HepG2 (cell line): ENCODE data around the gene ELL. TPM values are rescaled to one million over a fixed set of nuclear protein-coding genes. Genes with fewer than 3 reads are reported as not detected.

ENCODE experiments used
- GATA4 ChIP-seq: sonication (generic); IDR thresholded peaks from 2 replicates; pipeline ENCODE4 v1.6.1; 2016; ENCODE audit warnings: antibody characterized with exemption, low read depth, borderline replicate concordance
- KDM2A ChIP-seq: sonication (generic); formaldehyde crosslinking; IDR thresholded peaks from 2 replicates; pipeline ENCODE4 v1.4.0; 2020; ENCODE audit warnings: low read depth, missing genetic modification reagents, borderline replicate concordance
- PCBP1 ChIP-seq: fragments of 200-400 bp; formaldehyde crosslinking; IDR thresholded peaks from 2 replicates; pipeline ENCODE4 v1.6.1; 2017; ENCODE audit warnings: mild to moderate bottlenecking, low read depth, low read length, borderline replicate concordance
- PTBP1 ChIP-seq: fragments of 200-400 bp; formaldehyde crosslinking; IDR thresholded peaks from 2 replicates; pipeline ENCODE4 v1.6.1; 2018; ENCODE audit warnings: low read length, low read depth; ENCODE audit not compliant: poor library complexity, severe bottlenecking
- RBFOX2 ChIP-seq: fragments of 200-400 bp; formaldehyde crosslinking; IDR thresholded peaks from 2 replicates; pipeline ENCODE4 v1.6.1; 2017; ENCODE audit warnings: low read depth, mild to moderate bottlenecking, low read length
- REPIN1 ChIP-seq: sonication (generic); formaldehyde crosslinking; IDR thresholded peaks from 2 replicates; pipeline ENCODE4 v1.8.0; 2022; ENCODE audit warnings: missing genetic modification reagents, low read depth, mild to moderate bottlenecking, borderline replicate concordance
- TRIM24 ChIP-seq: sonication (generic); formaldehyde crosslinking; IDR thresholded peaks from 2 replicates; pipeline ENCODE4 v1.8.0; 2022; ENCODE audit warnings: mild to moderate bottlenecking, missing genetic modification reagents
- YEATS2 ChIP-seq: sonication (generic); formaldehyde crosslinking; IDR thresholded peaks from 2 replicates; pipeline ENCODE4 v1.4.0; 2020; ENCODE audit warnings: missing genetic modification reagents, borderline replicate concordance
- ZNF503 ChIP-seq: sonication (generic); formaldehyde crosslinking; IDR thresholded peaks from 2 replicates; pipeline ENCODE4 v1.4.0; 2020; ENCODE audit warnings: missing genetic modification reagents
- ZNF556 ChIP-seq: sonication (generic); formaldehyde crosslinking; IDR thresholded peaks from 2 replicates; pipeline ENCODE4 v1.4.0; 2020; ENCODE audit warnings: mild to moderate bottlenecking, missing genetic modification reagents, borderline replicate concordance
- ZNF614 ChIP-seq: IDR thresholded peaks from 2 replicates; pipeline ENCODE4 v1.6.1; 2018; ENCODE audit warnings: missing biosample characterization, missing genetic modification reagents, inconsistent platforms, borderline replicate concordance
- ZNF780A ChIP-seq: sonication (generic); formaldehyde crosslinking; IDR thresholded peaks from 2 replicates; pipeline ENCODE4 v1.8.0; 2022; ENCODE audit warnings: mild to moderate bottlenecking, missing genetic modification reagents, moderate library complexity
- polyA plus RNA-seq, 8 experiments: library from polyadenylated mRNA; depleted of rRNA in 3 of 8; stranded (reverse) in 7 of 8; unstranded in 1 of 8; fragments of >200 nt; fragmentation: Illumina TruSeq in 4 of 8; extraction: Trizol in 4 of 8; gene quantifications; 2 replicates each; pipeline versions ENCODE4 v1.2.1 to v1.2.3, GENCODE V29; 2011 to 2016; ENCODE audit warnings: low read depth in 4 of 8, missing spikeins in 1 of 8, mixed read lengths in 1 of 8; ENCODE audit not compliant: insufficient read depth in 1 of 8
- total RNA-seq, 5 experiments: library from RNA; depleted of rRNA; stranded (reverse); fragments of >200 nt; fragmentation: Illumina TruSeq; extraction: Trizol; gene quantifications; 2 replicates each; pipeline ENCODE4 v1.2.3, GENCODE V29; 2016; ENCODE audit warnings: low read depth in 1 of 5
- TF ChIP-seq, protein P1 (sequence below): IDR thresholded peaks from 2 replicates; pipeline ENCODE4 v1.6.1; 2018; ENCODE audit warnings: missing genetic modification reagents
- TF ChIP-seq, protein P2 (sequence below): sonication (generic); formaldehyde crosslinking; IDR thresholded peaks from 2 replicates; pipeline ENCODE4 v1.9.0; 2021; ENCODE audit warnings: missing genetic modification reagents, borderline replicate concordance

Gene ELL
- total and polyA plus RNA-seq, 2 of the 13 experiments (the other 11 are each of a cell fraction or from before 2014, with no cell fraction given) = 3.7 to 5.4 TPM

DNA sequence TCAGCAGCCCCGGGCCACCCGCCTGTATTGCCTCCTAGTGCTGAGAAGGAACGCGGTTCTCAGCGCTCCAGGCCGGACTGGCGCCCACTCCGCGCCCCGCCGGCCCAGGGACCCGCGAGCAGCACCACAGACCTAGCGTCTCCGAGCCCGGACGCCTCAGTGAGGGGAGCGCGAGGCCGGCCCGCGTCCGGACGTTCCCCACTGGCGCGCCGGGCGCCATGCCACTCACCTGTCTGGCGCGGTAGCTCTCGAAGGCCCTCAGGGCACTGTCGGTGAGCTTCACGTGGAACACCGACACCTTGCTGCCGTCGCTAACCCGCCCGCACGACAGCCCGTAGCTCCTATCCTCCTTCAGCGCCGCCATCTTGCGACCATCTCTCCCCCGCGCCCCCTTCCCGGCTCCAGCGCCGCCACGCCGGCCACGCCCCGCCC, at the start of gene ELL (continued):
- TF ChIP-seq, protein P1, sequence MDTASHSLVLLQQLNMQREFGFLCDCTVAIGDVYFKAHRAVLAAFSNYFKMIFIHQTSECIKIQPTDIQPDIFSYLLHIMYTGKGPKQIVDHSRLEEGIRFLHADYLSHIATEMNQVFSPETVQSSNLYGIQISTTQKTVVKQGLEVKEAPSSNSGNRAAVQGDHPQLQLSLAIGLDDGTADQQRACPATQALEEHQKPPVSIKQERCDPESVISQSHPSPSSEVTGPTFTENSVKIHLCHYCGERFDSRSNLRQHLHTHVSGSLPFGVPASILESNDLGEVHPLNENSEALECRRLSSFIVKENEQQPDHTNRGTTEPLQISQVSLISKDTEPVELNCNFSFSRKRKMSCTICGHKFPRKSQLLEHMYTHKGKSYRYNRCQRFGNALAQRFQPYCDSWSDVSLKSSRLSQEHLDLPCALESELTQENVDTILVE (CRISPR knock-in tag) = no peak
- TF ChIP-seq TRIM24 (CRISPR knock-in tag) (no peak), REPIN1 (CRISPR knock-in tag) (no peak), RBFOX2 (peak; percentile 83), ZNF614 (CRISPR knock-in tag) (no peak), GATA4 (no peak), KDM2A (peak; percentile 24; the same call in 1 of the 2 replicates), ZNF503 (0 out of 2 replicates have a peak, but pooled peaks have one; percentile 32), ZNF780A (CRISPR knock-in tag) (0 out of 2 replicates have a peak, but pooled peaks have one; percentile 44), PCBP1 (no peak), PTBP1 (no peak), YEATS2 (CRISPR knock-in tag) (no peak), ZNF556 (CRISPR knock-in tag) (0 out of 2 replicates have a peak, but pooled peaks have one; percentile 57)
- TF ChIP-seq, protein P2, sequence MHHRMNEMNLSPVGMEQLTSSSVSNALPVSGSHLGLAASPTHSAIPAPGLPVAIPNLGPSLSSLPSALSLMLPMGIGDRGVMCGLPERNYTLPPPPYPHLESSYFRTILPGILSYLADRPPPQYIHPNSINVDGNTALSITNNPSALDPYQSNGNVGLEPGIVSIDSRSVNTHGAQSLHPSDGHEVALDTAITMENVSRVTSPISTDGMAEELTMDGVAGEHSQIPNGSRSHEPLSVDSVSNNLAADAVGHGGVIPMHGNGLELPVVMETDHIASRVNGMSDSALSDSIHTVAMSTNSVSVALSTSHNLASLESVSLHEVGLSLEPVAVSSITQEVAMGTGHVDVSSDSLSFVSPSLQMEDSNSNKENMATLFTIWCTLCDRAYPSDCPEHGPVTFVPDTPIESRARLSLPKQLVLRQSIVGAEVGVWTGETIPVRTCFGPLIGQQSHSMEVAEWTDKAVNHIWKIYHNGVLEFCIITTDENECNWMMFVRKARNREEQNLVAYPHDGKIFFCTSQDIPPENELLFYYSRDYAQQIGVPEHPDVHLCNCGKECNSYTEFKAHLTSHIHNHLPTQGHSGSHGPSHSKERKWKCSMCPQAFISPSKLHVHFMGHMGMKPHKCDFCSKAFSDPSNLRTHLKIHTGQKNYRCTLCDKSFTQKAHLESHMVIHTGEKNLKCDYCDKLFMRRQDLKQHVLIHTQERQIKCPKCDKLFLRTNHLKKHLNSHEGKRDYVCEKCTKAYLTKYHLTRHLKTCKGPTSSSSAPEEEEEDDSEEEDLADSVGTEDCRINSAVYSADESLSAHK (CRISPR knock-in tag) = no peak
